Cerebellar cortex (tissue), 1 donor: Measurements from ENCODE around the gene IFTAP.
A peak's percentile ranks its signal among the peaks of the same experiment; 100 is the strongest.

Experiments used
- DNase-seq: peaks from one replicate; pipeline ENCODE4 v3.0.0-alpha.2; 2015; ENCODE audit warnings: low spot score

The IFTAP gene

DNA sequence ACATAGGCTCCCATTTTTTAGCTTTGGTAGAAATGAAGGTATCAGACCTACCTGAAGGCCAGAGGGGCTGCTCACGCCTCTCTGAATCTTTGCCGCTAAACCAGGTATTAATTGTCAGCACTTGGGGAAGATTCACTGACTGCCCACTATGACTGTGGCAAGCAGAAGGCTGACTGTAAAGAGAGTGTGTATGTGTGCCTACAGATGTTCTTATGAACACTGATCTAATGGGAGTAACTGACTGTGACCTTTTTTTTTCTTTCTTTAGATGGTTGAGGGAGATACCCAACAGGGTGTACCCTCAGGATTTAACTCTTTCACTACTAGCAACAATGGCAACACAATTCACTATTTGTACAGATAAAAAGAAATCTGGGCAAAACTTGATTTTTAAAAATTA, 3.7 kb downstream of the IFTAP start, which contains the start of gene RAG2:
RAG2 (minus strand) TSS at position 186 of the 400 bp plus-strand sequence. CDS start 4,068 bp downstream, outside the sequence.
- no peak for DNase-seq

- no peak for DNase-seq
Observed at GRCh38 chr11:36600180-36600579, 5.9 kb downstream of the IFTAP start.

GRCh38 chr11:36601155-36601554, 6.9 kb downstream of the IFTAP start:
- DNase-seq: no peak

GRCh38 chr11:36602135-36602534, 7.8 kb downstream of the IFTAP start:
- DNase-seq: no peak

DNA sequence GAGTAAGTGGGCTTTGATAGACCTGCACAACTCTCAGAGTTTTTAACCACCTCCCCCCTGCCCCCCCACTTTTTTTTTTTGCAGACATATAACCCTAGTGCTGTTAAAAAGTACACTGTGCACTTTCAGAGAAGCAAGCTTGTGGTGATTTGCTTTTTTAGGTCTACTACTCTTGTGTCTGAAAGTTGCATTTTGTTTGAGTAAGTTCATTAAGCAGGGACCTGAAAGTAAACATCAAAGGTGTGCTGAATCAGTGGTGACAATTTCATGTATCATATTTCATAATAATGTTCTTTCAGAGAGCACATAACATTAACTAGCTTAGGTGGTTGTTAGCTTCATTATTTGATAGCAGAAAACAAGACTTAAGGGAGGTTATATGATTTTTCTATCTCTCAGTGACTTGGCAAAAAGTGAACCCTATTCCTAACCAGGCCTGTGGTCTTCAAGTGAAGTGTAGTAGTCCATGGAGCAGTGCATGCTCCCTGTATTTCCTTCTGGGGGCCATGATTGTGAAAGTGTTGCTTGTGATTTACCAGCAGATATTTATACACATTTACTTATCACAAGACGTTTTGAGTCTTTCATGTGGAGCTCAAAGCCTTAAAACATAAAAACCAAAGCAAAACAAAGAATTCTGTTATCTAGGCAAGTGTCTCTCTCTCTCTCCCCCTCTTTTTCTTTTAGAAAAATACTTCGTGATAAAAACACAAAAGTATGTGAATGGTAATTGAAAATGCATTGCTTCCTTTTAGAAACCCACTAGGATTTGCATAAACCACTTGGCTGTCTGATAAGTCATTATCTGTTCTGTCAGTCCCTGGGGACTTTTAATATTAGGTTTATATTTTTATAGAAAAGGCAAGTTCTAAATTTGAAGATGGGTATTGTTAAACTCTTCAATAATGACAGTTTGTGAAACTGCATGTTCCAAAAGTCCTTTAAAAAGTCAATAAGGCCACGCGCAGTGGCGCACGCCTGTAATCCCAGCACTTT, 11.2 kb downstream of the IFTAP start:
- no peak for DNase-seq

GRCh38 chr11:36608491-36609199, 14.3 kb downstream of the IFTAP start:
- no peak for DNase-seq

DNA sequence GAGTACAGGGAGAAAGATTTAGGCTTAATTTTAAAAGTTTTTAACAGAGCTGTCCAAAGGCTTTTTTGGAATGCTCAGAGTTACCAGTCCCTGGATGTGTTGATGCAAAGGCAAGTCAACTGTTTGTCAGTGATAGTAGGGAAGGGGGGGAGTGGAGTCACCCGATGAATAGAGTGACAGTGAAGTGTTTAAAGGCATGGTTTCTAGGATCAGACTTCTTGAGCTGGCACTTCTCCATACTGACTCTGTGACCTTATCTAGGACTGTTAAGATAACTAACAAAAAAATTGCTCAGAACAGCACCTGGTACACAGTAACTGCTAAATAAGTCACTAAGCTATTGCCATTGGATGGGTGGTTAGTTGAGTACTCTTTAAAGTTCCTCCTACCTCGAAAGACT, 15.1 kb downstream of the IFTAP start:
- DNase-seq: no peak

- no peak for DNase-seq
Observed at GRCh38 chr11:36615826-36616225, 21.5 kb downstream of the IFTAP start.

- DNase-seq: no peak
Observed at GRCh38 chr11:36617543-36618362, 23.5 kb downstream of the IFTAP start.

GRCh38 chr11:36618363-36619047, 24.2 kb downstream of the IFTAP start:
- DNase-seq: no peak

GRCh38 chr11:36619502-36619901, 25.2 kb downstream of the IFTAP start:
- DNase-seq: peak; percentile 45

GRCh38 chr11:36620246-36620645, 25.9 kb downstream of the IFTAP start:
- DNase-seq: no peak

DNA sequence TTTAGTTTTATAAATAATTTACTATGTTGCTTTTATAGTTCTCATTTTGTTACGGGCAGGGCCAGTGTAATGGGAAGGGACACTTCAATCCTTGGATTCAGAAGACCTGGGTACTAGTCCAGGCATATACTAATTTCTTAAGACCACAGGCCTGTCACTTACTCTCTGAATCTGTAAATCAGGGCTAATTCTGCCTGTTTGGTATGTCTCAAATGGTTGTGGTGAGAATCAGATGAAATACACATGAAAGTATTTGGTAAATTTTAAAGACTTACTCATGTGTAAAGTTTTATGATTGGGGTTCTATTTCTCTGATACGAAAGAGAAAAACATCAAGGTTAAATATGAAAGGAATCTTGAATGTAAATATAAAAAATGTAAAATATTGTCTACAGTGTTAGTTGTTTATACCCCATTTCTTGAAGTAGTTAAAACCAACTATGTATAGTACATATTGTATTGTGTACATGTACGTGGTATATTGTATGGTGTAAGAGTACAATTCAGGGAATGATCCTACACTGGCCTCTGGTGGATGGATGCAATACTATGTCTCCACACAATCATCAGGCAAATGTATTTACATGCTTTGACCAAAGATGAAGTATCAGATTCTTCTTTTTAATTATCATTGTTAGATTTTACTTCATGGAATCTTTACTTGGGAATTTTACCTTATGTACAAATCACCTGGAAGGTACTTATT, 28.3 kb downstream of the IFTAP start:
- DNase-seq: peak; percentile 18

DNA sequence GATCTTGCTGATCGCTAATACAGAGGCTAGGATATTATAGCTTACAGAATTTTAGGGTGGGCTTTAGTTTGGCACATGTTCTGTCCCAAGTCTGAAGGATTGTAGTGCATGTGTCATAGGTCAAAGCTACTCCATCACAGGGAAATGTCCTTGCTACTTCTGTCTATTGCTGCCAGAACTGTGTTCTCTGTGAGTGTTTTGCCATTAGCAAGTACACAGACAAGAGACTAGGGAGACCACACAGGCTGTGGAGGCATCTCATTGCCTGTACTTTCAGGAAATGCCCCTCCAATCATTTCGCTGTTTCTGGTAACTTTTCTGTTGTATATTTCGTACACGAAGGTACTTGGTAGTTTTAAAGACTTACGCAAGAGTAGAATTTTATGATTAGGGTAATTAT, 29.2 kb downstream of the IFTAP start:
- DNase-seq: no peak

GRCh38 chr11:36627006-36627405, 32.7 kb downstream of the IFTAP start:
- no peak for DNase-seq

DNA sequence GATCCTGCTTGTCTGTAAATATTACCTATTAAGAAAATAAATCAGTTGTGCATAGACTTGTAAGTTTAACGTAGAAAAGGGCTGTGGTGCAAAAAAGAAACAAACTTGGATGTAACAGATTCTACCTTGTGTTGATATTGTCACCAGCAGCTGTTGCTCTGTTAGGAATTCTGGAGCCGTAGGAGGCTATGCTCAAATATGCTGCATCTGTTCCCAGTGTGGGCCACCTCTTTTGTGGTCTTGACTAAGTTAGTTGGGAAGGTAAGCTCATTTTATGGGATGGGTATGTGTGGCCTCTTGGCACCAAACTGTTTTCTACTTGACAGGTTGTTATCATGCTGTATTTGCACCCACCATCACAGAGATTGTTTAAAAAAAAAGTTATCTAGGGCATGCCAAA, 33.2 kb downstream of the IFTAP start:
- DNase-seq: no peak

DNA sequence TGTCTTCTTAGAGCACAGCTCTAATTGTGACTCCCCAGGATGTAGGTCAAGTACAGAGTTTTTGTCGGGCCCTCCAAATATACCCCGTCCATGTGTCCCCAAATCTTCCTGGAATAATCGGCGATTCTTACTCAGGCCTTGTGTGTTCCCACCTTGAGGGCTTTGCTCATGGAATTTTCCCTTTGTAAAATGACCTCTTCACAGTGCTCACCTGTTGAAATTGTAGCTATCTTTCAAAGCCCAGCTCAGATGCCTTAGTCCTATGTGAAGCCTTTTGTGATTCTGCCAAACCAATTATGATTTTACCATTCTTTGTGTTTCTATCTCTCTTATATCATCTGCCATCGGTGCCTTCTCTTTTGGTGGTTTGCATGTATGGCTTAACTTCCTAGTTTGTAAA, 33.8 kb downstream of the IFTAP start:
- no peak for DNase-seq

DNA sequence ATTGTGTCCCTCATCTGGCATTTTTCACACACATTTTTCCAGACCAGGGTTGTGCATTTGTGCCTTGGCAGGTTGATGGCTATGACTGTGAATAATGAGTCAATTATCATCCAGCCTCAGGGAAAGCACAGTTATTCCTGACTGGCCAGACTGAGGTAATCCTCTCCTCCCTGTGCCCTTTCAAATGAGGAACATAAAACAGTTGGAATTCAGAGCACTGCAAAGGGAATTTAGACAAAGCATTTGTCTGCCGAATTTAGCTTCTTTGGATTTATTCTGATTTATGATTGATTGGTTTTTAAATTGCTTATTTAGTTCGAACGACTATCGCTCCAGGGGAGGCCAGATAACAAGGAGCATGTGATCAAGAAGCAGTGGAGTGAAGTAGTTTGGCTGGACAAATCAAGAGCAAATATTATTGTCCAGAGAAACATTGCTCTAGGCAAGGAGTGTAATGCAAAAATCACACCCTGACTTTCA, 34.5 kb downstream of the IFTAP start:
- no peak for DNase-seq

DNA sequence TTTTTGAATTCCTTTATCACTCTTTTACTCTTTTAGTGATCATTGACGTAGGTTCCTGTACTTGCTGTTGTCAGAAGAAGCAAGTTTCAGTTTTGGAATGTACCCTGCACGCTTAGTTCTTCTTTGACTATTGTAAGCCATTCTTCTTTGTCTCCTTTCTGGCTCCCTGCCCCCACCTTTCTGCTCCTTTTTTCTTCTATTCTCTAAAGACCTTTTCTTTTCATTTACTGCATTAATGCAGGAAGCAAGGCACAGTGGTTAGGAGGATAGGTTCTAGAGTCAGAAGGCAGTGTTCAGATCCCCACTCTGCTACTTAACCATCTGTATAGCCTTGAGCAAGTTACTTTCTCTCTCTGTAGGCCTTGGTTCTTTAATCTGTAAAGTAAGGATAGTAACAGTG, 37.5 kb downstream of the IFTAP start:
- DNase-seq: no peak

- no peak for DNase-seq
Observed at GRCh38 chr11:36635066-36635862, 41.0 kb downstream of the IFTAP start.
